GM12892 (cell line): ENCODE results near the gene RBM39.
"Not testable (repeated sequence)": the region's sequence is repeated elsewhere in the genome, so short reads cannot be mapped to it uniquely, and the experiment has no call there.

Experiments
- DNase-seq: peaks from one replicate; pipeline ENCODE4 v3.0.0; 2011; ENCODE audit not compliant: insufficient read length
- FAIRE-seq: peaks from 2 replicates; lab custom pipeline; 2011; peaks lifted over from hg19 to GRCh38; lab: Jason Lieb, UNC
- POLR2A ChIP-seq: IDR thresholded peaks from 2 replicates; pipeline ENCODE4 v1.6.1; 2011; ENCODE audit warnings: low read depth, low read length, control low read depth
- POLR2AphosphoS5 ChIP-seq: IDR thresholded peaks from 2 replicates; pipeline ENCODE4 v1.6.1; 2011; ENCODE audit warnings: low read depth, low read length, control low read depth
- TAF1 ChIP-seq: IDR thresholded peaks from 2 replicates; pipeline ENCODE4 v1.6.1; 2011; ENCODE audit warnings: low read depth, mild to moderate bottlenecking, control low read depth, low read length, borderline replicate concordance

The RBM39 gene

DNA sequence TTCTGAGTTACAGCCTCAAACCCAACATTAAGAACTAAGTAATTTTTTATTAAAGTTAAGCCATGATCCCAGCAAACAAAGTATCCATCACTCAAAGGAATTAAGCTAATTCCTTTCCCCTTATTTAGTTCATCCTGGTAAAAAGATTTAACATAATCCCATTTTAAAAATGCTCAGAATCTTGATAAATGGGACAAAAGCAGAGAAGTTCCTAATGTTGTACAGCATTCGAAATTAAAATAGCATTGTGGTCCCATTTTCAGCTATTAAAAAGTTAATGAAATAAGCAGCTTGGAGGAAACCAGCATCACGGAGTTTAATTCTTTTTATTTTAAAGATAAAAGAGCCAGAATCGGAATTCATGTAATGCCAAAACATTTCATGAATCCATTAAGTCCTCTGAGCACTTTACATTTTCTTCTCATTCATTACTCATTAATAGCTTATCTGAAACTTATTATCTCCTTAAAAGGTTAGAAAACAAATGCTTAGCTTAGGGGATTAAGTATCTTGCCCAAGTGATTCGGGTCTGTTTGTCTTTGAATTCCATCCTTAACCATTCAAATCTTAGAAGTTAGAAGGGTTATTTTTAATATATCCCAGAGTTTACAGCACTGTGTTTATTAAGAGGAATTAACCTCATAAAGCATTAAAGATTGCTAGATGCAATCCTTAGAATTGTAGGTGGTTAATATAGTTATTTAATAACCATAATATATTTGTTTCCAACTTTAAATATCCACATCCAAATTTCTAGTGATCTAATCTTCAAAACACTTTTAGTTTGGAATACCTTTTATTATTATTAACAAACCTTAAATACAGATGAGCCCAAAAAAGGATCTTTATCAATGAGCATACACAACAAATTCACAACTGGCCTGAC, 11.2 kb downstream of the RBM39 start:
- no peak for FAIRE-seq
- no peak for DNase-seq
- TF ChIP-seq POLR2A (no peak), POLR2AphosphoS5 (no peak), TAF1 (no peak)

DNA sequence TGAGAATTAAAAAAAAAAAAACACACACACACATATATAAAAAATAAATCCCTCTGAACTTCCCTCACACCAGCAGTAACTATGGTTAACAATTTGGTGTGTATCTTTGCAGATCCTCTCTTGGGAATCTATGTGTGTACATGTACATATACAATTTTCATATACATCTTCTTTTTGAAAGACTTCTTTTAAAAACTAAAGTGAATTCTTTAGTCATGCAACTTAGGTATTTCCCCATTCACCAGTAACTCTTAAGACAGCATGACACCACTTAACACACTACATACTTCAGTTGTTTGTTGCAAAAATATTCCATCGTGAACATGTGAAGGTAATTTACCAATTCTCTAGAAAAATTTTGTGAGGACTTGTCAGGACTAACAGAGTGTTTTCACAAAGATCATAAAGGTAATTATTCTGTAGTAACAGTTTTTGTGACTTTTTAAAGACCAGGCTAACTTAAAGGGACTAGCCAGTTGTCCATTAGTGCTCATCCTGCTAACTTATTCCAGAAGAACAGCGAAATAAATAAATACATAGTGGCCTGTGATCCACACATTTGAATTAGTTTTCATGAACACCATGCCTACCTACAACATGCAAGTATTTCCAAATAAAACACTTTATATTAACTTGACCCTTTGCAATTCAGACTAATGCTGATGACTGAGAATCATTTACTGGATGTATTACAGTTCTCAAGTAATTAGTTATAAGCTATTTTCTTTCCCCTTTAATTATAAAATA, 12.1 kb downstream of the RBM39 start:
- no peak for DNase-seq

DNA sequence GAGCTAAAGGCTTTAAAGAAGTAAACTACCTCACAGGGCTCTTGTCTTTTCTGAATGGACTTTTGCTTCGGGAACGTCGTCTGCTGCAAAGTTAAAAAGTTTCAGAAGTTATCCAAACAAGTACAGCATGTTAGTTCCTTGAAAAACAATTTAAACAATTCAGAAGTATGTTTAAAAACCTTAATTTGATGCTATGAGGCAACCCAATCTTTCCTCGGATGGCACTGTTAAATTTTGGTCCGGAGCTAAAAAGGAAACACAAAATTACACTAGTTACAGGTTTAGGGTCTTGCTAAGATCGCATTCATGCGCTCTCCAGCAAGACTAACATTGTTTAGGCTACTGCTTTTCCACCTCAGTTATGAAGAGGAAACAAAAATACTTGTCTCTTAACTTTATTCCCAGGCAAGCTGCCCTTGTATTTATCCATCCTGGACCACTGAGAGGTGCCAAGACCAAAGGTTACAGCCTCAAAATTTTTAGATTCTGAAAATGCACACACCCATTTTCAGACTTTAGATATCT, 12.7 kb downstream of the RBM39 start:
- FAIRE-seq (no peak), DNase-seq (no peak)
- TF ChIP-seq TAF1 (no peak), POLR2A (peak; percentile 61), POLR2AphosphoS5 (peak; percentile 18; the same call in 1 of the 2 replicates)

More for the DNA sequence above, 12.1 kb downstream of the RBM39 start:
- FAIRE-seq: no peak
- TF ChIP-seq POLR2A (no peak), TAF1 (no peak), POLR2AphosphoS5 (no peak)

DNA sequence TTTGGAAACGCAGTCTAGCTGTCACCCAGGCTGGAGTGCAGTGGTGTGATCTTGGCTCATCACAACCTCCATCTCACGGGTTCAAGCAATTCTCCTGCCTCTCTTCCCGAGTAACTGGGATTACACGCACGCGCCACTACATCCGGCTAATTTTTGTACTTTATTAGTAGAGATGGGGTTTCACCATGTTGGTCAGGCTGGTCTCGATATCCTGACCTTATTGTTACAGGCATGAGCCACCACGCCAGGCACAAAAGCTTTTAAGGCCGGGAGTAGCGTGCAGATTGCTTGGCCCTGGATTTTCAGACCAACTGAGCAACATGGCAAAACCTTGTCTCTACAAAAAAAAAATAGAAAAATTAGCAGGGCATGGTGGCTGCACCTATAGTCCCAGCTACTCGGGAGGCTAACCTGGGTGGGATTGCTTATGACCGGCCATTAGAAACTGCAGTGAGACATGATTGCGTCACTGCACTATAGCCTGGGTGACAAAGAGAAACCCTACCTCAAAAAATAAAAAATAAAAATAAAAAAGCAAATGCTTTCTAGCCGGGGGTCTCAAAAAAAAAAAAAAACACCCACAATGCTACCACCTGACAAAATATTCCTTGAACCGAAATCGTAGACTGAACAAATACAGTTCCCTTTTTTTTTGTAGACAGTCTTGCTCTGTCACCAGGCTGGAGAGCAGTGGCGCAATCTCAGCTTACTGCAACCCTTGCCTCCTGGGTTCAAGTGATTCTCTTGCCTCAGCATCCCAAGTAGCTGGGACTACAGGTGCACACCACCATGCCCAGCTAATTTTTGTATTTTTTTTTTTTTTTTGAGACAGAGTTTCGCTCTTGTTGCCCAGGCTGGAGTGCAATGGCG, 15.0 kb downstream of the RBM39 start:
- TF ChIP-seq TAF1: no peak
- peak; percentile 33; the same call in 1 of the 2 replicates for TF ChIP-seq POLR2A
- FAIRE-seq (no peak), DNase-seq (no peak)

DNA sequence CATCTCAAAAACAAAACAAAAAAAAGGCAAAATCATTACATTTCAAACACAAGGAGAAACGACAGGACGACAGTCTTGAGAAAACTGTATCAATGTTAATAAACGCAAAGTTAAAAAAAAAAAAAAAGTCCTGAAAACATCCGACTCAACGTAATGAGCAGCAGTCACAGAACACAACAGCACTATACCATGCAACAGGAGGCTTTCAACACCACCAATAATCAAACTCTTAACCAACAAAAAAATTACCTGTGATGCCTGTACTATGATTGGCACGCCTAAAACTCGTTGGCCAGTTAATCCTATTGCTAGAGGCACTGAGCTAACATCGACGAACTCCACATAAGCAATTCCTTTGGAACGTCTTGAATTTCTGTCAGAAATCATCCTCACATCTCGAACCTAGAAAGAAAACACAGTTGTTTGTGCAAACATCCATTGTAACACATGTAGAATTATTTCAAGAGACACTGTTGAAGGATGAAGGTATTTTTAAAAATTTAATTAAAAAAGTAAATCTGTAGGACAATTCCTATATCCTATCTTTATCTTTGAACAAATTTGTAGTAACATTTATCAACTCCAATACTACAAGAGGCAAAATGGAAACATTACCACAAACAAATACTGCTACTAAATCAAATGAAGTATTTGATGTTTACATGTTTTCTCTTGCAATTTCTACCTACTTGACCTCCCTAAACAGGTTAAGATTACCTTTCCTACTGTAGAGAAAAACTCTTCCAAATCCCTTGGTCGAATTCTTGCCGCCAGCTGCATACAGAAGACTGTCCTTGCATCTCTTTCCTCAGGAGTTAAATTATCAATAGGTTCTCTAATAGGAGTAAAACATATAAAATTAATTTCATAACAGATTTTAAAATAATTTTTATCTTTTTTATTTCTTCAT, 17.5 kb downstream of the RBM39 start:
- FAIRE-seq: no peak
- TF ChIP-seq POLR2A (peak; percentile 54; the same call in 1 of the 2 replicates), POLR2AphosphoS5 (no peak)
- DNase-seq: no peak

DNA sequence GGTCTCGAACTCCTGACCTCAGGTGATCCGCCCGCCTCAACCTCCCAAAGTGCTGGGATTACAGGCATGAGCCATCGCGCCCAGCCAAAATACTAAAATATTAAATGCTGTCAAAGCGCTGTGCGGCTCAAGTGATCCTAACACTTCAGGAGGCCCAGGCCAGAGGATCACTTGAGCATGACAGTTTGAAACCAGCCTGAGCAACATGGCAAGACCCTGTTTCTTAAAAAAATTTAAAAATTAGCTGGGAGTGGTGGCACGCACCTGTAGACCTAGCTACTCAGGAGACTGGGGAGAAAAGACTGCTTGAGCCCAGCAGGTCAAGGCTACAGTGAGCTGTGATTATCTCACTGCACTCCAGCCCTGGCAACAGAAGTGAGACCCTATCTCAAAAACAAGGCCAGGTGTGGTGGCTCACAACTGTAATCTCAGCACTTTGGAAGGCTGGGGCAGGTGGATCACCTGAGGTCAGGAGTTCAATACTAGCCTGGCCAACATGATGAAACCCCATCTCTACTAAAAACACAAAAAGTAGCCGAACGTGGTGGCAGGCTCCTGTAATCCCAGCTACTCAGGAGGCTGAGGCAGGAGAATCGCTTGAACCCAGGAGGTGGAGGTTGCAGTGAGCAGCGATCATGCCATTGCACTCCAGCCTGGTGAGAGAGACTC, 18.3 kb downstream of the RBM39 start:
- peak; percentile 7; the same call in 1 of the 2 replicates for TF ChIP-seq POLR2AphosphoS5
- FAIRE-seq, DNase-seq: not testable (repeated sequence)

DNA sequence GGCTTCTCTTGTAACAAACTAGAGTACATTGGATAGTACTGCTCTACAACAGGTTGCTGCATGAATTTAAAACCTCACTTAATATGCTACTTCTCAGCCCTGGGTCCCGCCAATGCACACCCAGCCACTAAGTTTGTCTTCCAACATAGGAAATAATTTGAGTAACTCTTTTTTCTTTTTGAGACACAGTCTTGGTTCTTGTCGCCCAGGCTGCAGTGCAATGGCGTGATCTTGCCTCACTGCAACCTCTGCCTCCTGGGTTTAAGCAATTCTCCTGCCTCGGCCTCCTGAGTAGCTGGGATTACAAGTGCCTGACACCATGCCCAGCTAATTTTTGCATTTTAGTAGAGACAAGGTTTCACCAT, 18.8 kb downstream of the RBM39 start:
- DNase-seq, FAIRE-seq: not testable (repeated sequence)
- TF ChIP-seq POLR2A: peak; percentile 31; the same call in 1 of the 2 replicates

DNA sequence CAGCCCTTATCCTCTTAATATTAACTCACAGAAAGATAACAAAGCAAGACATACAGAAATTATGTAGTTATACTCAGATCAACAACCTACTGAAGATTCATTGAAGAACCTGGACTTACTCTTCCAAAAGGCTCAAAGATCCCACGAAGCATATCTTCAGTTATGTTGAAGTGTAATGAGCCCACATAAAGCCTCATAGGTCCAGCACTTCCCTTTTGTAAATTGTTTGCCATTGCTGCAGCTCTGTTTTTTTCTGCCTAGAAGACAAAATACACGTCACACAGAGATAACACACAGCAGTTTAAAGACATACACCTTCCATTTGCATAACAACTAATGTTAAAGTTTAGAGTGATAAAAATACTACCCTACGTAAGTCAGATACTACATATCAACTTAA, 20.4 kb downstream of the RBM39 start:
- TF ChIP-seq POLR2AphosphoS5: 0 out of 2 replicates have a peak, but pooled peaks have one; percentile 52
- TF ChIP-seq TAF1: no peak
- 0 out of 2 replicates have a peak, but pooled peaks have one; percentile 31 for TF ChIP-seq POLR2A
- DNase-seq (no peak), FAIRE-seq (no peak)

DNA sequence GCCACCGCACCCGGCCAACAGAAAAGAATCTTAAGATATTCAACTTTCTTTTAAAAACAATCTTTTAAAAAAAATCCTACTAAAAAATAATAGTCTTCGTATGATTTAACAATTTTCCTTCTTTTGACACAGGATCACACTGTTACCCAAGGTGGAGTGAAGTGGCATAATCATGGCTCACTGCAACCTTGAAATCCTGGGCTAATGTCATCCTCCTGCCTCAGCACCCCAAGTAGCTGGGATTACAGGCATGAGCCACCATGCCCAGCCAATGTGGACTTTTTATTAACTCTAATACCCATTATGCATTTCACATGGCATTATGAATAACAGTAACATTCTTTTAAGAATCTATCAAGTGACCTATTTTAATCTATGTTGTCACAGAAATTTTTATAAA, 20.8 kb downstream of the RBM39 start:
- TF ChIP-seq POLR2AphosphoS5: no peak
- 0 out of 2 replicates have a peak, but pooled peaks have one; percentile 8 for TF ChIP-seq POLR2A
- no peak for TF ChIP-seq TAF1
- FAIRE-seq (no peak), DNase-seq (no peak)

DNA sequence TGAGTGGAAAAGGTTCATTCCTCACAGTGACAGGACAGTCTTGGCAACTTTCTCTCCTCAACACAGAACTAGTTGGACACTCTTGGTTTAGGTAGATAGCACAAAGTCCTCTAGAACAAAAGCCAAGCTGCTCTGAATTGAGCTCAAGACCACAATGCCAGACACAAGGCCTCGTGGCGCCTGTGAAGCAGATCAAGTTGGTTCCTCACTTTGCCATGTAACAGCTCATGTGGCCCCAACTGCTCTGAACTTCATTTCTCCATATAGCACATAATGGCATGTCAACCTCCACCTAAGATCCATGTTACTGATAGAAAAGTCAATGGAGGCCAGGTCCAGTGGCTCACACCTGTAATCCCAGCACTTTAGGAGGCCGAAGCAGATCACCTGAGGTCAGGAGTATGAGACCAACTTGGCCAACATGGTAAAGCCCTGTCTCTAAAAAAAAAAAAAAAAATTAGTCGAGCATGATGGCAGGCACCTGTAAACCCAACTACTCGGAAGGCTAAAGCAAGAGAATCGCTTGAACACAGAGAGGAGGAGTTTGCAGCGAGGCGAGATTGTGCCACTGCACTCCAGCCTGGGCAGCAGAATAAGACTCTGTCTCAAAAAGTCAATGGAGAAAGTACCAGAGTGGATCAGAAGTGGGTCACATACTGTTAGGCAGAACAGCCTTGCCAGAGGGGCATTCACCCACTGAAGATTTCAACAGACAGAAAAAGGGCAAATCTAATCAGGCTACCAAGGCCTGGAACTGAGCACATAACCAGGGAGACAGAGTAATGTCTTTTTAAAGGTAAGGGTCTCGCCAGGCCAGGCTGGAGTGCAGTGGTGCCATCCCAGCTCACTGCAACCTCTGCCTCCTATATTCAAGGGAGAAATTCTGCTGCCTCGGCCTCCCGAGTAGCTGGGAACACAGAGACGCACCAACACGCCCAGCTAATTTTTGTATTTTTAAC, 21.6 kb downstream of the RBM39 start:
- TF ChIP-seq POLR2A (no peak; the same call in 1 of the 2 replicates), TAF1 (no peak), POLR2AphosphoS5 (no peak; the same call in 1 of the 2 replicates)
- FAIRE-seq: no peak
- no peak for DNase-seq
